EL (cell line): ENCODE results near the gene MRPS2.
"Not testable (repeated sequence)": the region's sequence is repeated elsewhere in the genome, so short reads cannot be mapped to it uniquely, and the experiment has no call there.

ENCODE experiments used
- DNase-seq: peaks from one replicate; pipeline ENCODE4 v3.0.0-alpha.2; 2016

Gene MRPS2

DNA sequence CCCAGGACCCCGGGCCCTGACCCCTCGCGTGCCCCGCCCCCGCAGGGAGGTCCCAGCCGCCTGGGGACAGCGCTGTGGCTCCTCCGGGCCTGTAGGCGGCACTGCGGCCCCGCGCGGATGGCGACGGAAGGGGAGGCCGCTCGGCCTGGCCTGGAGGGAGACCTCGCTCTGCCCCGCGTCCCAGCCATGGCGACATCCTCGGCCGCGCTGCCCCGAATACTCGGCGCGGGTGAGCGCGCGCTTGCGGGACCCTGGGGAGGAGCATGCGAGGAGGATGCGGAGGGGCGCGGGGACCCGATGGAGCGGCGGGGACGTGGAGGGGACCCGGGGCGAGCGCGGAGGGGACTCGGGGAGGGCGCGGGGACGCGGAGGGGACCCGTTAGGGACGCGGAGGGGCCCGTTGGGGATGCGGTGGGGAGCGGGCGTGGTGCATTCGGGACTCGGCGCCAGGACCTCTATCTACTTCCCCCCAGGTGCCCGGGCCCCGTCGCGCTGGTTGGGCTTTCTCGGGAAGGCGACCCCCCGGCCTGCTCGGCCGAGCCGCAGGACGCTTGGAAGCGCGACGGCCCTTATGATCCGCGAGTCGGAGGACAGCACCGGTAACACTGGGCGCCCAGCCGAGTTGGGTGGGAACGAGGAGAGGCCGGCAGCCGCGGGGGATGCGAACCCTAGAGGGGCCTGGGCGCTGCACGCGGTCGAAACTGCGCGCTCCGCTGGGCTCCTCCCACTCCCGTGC, at the start of gene MRPS2:
Gene MRPS2, plus strand, starts transcription at position 158 of the 736 bp plus-strand sequence. Its CDS starts 29 bp downstream, at position 187.
- DNase-seq = peak; percentile 86

DNA sequence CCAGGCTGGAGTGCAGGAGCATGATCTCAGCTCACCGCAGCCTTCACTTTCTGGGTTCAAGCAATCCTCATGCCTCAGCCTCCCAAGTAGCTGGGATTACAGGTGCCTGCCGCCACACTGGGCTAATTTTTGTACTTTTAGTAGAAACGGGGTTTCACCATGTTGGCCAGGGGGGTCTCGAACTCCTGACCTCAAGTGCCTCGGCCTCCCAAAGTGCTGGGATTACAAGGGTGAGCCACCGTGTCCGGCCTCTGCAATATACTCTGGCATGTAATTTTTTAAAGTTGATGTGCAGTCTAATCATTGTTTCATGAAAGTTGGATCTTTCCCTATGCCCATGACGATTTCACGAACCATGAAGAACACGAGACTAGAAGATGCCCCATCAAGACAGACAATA, 49.5 kb upstream of the MRPS2 start:
- DNase-seq = no peak

DNA sequence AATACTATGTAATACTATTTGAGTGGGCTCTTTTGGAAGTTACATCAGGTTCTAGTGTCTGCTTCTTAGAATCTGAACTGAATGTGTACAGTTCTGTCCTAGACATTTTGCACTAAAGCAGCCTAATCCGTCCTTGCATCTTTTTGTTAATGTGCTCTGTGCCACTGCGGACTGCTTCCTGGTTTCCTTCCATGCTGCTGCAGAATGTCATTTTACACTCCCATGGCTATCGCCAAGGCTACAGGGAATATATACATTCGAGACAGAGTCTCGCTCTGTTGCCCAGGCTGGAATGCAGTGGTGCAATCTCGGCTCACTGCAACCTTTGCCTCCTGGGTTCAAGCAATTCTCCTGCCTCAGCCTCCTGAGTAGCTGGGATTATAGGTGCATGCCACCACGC, 48.6 kb upstream of the MRPS2 start:
- not testable (repeated sequence) for DNase-seq

DNA sequence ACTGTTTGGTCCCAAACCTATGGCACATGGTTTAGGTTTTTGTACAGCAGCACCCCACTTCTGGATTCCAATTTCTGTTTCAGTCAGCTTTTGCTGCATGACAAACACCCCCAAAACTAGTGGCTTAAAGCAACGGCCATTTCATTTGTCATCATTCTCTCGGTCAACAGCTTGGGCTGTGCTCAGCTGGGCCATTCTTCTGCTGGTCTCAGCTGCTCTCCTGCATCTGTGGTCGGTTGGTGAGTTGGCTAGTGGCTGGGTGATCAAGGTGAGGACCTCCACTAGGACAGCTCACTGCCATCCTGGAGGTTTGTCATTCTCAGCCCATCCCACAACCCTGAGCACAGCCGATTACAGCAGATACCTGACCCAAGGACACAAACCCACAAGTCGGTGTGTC, 45.7 kb upstream of the MRPS2 start:
- no peak for DNase-seq

DNA sequence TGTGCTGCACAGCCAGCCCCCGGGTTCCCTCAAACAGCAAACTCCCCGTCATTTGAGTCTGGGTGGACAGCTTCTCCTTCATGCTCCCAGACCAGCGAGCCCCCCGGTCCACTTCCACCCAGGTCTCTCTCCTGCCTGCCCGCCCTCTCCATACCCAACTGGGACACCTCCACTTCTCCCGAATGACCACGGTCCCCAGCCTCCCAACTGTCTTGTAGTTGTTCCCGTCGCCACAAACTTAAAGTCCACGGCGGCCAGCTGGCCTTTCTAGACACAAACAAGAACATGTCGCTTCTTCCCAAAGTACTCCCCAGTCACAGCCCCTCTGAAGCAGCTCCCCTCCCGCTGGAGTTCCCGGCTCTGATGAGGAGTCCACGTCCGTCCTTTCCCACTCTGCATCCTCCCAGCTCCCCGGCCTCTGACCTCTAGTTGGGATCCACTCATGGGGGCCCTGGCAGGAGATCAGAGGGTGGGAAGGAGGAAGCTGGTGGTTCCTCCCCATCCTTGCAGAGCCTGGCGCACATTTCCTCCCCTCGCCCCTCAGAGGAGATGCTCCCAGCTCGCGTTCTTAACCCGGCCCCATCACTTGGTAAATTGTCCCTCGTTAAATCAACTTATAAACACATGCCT, 45.0 kb upstream of the MRPS2 start:
- DNase-seq = no peak

DNA sequence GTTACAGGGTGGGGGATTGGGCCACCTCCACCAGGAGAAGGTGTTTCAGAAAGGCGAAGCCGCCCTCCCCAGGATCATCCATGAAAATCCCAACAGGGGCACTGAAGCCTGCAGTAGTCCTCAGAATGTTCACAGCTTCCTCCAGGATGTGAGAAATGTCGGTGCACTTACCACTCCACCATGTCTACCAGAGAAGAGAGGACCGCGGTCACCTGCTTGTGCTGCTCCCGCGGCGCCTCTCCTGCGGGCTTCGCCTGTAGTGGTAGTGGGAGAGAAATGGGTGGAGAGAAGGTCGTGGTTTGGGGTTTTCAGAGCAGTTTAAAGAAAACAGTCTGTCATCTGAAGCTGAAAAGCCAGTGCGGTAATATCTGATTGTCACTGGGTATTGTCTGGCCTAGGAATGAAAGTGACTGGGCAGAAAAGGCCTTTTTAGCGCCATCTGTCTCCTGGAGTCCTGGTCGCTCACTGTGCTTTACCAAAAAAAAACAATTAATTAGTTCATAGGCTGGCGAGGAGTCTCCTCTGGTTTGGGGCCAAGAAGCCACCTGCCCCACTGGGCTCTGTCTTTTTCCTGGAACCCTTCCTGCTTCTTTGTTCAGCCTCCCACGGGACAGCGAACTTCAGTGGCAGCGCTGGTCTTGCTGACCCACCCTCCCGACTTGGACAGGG, 43.9 kb upstream of the MRPS2 start:
- no peak for DNase-seq

DNA sequence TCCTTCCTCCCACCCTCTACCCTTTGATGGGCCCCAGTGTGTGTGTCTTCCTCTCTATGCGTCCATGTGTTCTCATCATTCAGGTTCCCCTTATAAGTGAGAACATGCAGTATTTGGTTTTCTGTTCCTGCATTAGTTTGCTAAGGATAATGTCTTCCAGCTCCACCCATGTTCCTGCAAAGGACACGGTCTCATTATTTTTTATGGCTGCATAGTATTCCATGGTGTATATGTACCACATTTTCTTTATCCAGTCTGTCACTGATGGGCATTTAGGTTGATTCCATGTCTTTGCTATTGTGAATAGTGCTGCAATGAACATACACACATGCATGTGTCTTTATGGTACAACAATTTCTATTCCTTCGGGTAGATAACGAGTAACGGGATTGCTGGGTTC, 42.0 kb upstream of the MRPS2 start:
- DNase-seq = not testable (repeated sequence)

DNA sequence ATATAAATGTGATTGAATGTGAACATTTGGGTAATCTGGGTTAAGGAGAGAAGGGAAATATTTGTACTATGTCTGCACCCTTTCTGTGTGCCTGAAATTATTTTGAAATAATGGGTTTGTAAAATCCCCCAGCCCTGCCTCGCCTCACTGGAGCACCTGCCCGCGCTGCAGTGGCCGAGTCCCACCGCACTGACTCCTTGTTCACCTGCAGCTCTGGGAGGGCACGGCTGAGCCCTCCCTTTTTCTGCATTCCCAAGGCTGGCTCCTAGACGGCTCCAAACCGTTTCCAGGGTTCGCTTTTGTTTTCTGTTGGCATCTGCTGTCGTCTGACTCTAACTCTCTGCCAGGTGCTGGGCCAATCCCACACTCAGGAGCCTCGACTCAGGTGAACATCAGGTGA, 38.5 kb upstream of the MRPS2 start:
- no peak for DNase-seq

DNA sequence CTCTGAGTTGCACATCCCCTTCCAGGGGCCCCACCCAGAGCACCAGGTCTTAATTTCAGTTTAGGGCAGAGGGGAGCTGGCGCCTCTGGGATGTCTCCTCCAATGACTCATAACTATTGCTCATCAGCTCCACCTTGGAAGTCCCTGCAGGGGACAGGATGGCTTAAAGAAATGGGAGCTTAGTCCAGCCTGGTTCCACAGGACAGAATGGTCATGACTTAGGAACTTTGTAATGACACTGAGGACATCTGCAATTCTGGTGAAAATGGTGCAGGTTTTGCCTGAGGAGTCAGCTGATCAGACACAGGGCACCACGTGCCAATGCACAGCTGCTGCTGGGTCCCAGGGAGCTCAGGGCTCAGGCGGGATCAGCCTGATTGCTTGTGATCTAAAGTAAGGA, 37.3 kb upstream of the MRPS2 start:
- peak; percentile 59 for DNase-seq

DNA sequence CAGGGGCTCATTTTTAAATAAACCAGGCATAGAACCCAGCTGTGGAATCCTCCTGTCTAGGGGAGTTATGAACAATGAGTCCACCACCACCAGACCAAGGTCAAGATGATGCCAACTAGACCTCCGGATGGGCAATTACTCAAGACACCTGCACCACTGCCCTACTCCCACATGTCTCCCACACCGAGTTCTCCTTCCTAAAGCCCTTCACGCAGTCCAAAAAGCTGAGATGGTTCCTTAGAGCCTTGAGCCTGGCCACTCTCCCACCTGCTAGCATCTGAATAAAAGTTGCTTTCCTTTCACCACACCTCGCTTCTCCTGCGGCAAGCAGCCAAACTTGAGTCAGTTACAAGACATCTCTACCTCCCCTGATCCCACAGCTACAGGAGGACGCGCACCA, 36.3 kb upstream of the MRPS2 start:
- DNase-seq = no peak

DNA sequence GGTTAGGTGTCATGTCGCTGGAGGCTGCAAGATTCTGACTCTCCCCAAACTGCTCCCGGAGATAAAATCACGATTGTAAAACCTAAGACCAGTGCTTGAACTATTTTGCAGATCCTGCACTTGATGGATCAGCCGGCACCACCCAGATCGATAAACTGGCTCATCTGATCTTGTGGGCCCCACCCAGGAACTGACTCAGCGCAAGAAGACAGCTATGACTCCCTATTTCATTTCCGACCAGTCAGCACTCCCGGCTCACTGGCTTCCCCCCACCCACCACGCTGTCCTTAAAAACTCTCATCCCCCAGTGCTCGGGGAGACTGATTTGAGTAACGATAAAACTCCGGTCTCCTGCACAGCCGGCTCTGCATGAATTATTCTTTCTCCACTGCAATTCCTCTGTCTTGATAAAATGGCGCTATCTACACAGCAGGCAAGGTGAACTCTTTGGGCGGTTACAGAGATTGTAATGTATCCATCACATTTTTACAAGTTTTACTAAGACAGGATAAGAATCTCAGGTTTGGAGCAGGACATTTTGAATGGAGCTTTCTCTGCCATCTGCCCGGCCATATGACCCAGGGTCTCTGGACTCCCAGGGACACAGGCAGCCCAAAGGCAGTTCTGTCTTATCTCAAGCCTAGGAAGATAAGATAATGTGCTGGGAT, 31.5 kb upstream of the MRPS2 start:
- peak; percentile 72 for DNase-seq

DNA sequence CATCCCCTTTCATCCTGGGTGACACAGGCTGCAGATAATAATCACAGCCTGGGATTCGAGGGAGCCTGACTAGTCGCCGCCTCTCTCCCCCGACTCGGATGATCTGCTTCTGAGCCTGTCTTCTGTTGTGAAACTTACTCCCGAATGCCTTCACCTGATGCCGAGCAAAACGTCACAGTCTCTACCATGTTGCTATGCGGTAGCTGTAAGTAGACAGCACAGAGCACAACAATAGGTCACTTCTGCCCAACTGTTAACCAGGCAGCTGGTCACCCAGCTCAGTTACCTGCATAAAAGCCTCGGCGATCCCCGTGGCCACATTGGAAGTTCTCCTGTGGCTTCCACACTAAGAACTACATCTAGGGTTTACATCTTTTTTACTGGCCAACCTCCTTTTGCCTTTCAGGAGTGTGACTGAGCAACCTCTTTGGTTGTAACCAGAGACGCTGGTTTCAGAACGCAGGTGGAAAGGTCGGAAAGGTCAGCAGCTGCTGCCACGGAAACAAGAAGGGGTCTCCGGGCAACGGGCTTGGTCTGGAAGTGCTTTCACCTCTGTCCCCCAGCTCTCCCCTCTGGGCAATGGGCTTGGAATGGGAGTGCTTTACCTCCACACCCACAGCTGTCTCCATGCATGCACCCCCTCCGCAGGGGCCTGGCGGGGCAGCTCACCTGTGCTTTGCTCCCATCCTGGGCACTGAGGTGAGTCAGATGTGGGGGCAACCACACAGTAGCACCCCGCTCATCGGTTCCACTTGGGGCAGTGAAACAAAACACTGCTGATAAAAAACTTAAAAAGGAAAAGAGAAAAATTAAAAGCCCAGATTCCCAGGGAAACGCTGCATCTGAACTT, 28.5 kb upstream of the MRPS2 start:
- no peak for DNase-seq

DNA sequence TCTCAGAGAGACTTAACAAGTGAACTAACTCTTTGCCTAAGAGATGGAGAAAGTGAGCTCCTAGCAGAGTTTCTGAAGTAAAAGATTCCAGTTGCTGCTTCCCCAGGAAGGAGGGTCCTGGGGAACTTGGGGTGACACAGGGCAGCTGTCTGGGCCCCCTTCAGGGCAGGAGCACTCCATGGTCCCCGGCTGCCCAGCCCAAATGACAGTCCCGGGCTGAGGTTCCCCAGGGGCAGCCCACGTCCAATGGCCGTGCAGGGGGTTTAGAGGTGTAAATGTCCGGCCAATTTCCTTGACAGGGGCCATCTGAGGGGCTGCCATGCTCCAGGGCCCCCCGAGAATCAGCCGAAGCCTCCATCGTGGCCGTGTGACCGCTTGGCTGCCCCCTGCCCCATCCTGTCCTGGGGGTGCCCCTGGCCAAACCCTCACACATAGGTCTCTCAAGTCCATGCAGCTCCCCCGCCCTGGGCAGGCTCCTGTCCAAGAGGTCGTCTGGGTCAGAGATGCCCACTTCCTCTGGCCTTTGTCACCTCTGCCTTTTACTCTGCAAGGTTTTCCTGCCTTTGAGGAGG, 26.4 kb upstream of the MRPS2 start:
- DNase-seq = no peak

DNA sequence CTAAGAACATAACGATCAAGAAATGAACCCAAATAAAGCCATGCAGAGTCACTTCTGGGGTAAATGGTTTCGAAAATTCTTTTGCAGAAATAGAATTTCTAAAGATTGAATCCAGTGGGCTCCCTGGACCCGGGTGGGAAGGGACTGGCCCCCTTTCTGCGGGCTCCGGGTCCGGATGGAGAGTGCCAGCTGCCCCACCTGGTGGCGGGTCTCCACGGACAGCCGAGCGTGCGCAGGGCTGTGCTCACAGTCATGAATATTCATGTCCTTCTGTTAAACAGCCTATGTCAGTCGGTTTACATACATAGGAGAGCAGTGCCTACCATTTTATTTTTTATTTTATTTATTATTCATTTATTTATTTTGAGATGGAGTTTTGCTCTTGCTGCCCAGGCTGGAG, 25.6 kb upstream of the MRPS2 start:
- no peak for DNase-seq

DNA sequence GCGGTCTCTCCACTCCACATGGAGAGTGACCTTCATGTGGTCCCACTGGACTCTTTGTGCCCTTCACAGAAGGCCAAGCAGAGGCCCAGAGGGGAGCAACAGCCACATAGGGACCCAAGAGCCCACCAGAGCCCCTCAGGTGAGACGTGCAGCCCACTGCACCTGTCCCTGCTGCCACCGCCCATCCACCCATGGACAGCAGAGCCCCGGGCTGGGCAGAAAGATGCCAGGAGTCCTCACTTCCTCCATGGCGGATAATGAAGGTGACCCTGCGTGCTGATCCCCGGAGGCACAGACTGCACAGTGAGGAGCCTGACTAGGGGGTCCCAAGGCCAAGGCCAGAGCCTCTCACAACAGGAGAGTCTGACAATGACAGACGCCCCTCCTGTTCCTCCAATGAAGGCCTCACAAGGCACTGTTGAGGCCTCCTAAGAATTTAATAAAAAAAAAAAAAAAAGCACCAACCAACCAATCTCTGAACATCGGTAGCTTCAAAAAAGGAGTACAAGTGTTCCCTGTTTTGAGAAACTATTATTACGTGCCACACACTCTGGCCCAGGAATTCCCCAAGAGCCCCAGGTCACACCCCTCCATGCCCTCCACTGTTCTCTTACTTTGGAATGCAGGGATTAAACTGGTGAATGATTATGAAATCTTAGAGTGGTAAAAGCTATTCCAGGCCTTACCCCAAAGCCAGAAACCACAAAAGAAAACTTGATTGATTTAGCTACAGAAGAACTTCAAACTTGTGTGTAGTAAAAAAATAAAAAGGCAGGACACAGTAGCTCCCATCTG, 23.7 kb upstream of the MRPS2 start:
- peak; percentile 33 for DNase-seq

DNA sequence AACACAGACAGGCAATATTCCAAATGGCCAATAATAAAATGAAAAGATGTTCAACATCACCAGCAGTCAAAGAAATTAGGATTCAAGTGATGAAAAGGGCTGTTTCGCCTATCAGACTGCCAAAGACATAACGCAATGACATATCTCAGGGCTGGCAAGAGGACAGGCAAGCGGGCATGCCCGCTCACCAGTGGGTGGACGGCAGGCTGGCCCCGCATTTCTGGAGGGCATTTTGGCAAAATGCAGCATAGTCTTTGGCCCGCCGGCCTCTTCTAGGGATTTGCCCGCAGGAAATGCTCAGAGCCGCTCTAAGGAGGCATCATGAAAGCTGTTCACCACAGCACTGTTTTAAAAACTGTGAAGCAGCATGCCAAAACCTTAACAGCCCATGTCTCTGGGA, 22.3 kb upstream of the MRPS2 start:
- DNase-seq = no peak

DNA sequence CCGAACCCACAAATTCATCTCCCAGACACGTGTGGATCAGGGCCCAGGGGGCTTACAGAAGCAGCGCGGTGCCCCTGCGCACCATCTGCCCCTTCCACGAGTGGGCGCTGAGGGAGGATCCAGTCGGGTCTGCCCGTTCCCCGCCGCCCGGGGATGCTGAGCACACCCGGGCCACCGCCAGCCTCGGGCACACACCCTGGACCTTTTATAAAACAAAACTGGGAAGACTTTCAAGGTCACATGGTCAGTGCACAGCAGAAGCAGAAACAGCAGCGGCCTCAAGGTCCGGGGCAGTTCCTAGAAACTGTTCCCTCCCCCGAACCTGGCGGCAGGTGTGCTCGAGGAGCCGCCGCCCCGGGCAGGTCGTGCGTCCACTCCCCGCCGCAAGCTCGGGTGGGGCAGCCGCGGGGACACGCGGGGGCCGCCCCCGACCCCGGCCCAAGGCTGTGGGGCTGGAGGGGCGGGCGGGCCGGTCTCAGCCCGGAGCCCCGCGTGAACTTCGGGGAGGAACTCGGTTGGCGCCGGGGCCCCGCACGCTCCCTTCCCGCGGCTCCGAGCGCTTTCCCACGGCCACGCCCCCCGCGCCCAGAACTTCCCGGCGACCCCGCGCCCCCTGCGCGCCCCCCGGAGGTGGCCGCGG, 21.5 kb upstream of the MRPS2 start:
- peak; percentile 30 for DNase-seq

DNA sequence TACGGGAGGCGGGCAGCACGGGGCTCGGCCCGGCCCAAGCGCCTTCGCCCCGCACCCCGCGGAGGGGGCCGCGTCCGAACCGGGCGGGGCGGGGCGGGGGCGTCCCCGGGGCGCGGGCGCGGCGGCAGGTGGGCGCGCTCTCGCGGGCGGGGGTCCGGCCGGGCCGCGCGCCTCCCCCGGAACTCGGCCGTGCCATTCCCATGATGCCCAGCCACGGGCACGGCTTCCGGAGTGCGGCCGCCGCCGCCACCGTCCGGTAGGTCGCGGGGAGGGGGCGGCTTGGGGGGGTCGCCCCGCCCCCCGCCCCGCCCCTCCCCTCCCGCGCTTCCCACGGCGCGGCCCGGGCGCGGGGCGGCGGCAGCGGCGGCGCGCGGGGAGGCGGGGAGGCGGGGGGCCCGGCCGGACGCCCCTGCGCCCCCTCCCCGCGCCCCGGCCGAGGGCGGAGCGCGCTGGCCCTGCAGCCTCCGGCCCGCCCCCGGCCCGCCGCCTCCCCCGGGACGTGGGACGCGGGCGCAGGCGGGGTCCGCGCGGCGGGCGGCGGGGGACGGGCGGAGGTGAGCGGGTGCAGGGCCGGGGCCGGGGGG, 20.9 kb upstream of the MRPS2 start, which contains the start of gene PPP1R26:
Gene PPP1R26, plus strand, starts transcription at position 314 of the 584 bp plus-strand sequence. CDS start 4,729 bp downstream, outside the sequence.
- DNase-seq = no peak

DNA sequence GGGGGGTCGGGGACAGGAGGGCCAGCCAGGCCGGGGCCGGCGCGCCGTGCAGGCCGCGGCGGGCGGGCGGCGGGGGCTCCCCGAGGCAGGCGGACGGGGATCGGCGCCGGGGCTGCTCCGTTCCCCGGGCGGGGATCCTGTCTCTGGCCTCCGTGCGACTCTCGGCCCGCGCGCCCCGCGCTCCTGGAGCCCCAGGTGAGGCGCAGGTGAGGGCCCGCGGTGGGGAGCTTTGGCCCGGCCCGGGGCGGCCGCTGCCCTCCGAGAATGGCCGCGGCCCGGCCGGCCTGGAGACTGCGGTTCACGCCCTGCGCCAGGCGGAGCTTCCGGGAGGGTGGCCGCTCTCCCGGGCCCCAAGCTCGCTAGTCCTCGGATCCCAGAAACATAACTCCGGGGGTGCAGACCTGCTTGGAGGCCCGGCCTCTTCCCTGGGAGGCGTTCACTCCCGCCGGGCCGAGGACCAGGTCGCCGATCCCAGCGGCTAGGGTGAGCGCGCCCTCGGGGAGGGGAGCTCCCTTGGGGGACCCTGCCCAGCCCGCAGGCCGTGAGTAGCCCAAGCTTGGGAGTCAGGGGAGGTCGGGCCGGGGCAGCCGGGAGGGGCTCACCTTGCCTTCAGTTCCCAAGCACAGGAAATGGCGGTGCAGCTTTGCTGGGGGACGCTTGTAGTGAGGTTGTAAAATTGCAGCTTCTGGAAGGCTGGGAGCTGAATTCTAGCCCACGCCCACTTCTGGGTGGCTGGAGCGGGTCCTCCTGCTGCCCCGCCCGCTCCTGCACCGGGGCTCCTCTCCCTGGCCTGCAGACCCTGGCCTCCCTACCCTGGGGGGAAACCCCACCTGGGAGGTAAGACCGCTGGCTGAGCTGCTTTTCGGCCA, 20.2 kb upstream of the MRPS2 start:
- DNase-seq = peak; percentile 44
